ENCODE results near the gene B9D1.

B9D1 gene

DNA sequence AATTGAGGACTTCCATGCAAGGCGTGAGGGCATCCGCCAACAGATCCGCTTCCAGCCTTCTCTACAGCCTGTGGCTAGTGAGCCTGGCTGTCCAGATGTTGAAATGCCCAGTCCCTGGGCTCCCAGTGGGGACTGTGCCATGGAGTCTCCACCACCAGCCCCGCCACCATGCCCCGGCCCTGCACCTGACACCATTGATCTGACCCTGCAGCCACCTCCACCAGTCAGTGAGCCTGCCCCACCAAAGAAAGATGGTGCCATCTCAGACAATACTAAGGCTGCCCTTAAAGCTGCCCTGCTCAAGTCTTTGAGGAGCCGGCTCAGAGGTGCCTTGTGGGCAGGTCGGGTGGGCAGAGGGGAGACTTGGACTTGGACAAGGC is 18.8 kb upstream of the B9D1 start:
- no peaks in the 10 kb centered on the region for H3K36me3 ChIP-seq (replicated peaks; ENCODE audit: low read depth, low read length)
- no peak overlapping the region for H3K9ac ChIP-seq (ENCODE audit: low read length)
- H3K27ac ChIP-seq (ENCODE audit: low read length) = no peak overlapping the region
- TF ChIP-seq, protein P1, sequence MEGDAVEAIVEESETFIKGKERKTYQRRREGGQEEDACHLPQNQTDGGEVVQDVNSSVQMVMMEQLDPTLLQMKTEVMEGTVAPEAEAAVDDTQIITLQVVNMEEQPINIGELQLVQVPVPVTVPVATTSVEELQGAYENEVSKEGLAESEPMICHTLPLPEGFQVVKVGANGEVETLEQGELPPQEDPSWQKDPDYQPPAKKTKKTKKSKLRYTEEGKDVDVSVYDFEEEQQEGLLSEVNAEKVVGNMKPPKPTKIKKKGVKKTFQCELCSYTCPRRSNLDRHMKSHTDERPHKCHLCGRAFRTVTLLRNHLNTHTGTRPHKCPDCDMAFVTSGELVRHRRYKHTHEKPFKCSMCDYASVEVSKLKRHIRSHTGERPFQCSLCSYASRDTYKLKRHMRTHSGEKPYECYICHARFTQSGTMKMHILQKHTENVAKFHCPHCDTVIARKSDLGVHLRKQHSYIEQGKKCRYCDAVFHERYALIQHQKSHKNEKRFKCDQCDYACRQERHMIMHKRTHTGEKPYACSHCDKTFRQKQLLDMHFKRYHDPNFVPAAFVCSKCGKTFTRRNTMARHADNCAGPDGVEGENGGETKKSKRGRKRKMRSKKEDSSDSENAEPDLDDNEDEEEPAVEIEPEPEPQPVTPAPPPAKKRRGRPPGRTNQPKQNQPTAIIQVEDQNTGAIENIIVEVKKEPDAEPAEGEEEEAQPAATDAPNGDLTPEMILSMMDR (IDR thresholded peaks at IDR 0.05; ENCODE audit: low read depth, low read length) = no peak
- TF ChIP-seq EZH2phosphoT487 (IDR thresholded peaks at IDR 0.05; ENCODE audit: low read depth) = no peak
- H3K79me2 ChIP-seq (ENCODE audit: low read length) = no peaks in the 10 kb centered on the region
- H3K9me3 ChIP-seq (ENCODE audit: insufficient read depth, low read length) = no peaks in the 10 kb centered on the region
- H3K4me3 ChIP-seq (ENCODE audit: low read length) = no peak overlapping the region
- H3K27me3 ChIP-seq (ENCODE audit: low read depth, low read length) = no peaks in the 10 kb centered on the region
- H3K4me2 ChIP-seq (ENCODE audit: low read length) = no peak overlapping the region
- H4K20me1 ChIP-seq (ENCODE audit: insufficient read depth, low read length) = no peaks in the 10 kb centered on the region
- no peak overlapping the region for H2AFZ ChIP-seq (ENCODE audit: low read depth, low read length)
- no peaks in the 10 kb centered on the region for H3K4me1 ChIP-seq (ENCODE audit: low read length)

DNA sequence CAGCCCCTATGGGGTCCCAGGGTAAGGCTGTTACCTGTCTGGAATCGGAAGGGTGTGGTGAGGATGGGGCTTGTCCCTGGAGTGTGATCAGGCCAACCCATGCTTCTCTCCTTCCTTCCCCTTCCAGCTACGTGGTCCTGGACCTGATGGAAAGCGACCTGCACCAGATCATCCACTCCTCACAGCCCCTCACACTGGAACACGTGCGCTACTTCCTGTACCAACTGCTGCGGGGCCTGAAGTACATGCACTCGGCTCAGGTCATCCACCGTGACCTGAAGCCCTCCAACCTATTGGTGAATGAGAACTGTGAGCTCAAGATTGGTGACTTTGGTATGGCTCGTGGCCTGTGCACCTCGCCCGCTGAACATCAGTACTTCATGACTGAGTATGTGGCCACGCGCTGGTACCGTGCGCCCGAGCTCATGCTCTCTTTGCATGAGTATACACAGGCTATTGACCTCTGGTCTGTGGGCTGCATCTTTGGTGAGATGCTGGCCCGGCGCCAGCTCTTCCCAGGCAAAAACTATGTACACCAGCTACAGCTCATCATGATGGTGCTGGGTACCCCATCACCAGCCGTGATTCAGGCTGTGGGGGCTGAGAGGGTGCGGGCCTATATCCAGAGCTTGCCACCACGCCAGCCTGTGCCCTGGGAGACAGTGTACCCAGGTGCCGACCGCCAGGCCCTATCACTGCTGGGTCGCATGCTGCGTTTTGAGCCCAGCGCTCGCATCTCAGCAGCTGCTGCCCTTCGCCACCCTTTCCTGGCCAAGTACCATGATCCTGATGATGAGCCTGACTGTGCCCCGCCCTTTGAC is 18.2 kb upstream of the B9D1 start:
- TF ChIP-seq, protein P1 (IDR thresholded peaks at IDR 0.05; ENCODE audit: low read depth, low read length) = no peak
- TF ChIP-seq EZH2phosphoT487 (IDR thresholded peaks at IDR 0.05; ENCODE audit: low read depth) = no peak
- H3K36me3 ChIP-seq (replicated peaks; ENCODE audit: low read depth, low read length) = no peaks in the 10 kb centered on the region

DNA sequence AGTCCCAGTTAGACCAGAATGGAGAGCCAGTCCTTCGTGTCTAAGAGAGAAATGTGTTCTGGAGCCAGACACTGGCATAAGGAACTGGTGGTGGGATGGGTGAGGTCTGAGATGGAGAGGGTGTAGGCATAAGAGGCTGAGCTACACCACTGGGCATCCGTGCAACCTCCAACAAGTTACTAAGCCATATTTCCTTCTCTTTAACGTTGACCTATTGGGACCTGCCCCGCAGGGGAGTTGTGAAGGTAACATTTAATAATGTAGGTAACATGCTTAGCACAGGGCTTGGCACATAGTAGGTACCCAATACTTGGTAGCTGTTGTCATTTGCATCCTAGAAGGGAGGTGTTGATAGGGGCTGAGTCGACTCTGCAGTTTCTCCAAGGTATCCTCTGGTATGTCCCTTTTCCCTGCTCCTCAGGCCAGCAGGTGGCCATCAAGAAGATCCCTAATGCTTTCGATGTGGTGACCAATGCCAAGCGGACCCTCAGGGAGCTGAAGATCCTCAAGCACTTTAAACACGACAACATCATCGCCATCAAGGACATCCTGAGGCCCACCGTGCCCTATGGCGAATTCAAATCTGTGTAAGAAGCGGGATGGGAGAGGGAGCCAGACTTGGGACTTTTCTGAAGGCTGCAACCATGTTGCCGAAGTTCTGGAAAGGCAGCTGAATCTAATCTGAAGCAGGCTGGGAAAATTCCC is 17.0 kb upstream of the B9D1 start:
- TF ChIP-seq, protein P1 (IDR thresholded peaks at IDR 0.05; ENCODE audit: low read depth, low read length) = no peak
- TF ChIP-seq EZH2phosphoT487 (IDR thresholded peaks at IDR 0.05; ENCODE audit: low read depth) = no peak
- H3K36me3 ChIP-seq (replicated peaks; ENCODE audit: low read depth, low read length) = no peaks in the 10 kb centered on the region
- H3K79me2 ChIP-seq (ENCODE audit: low read length) = no peaks in the 10 kb centered on the region
- H3K27me3 ChIP-seq (ENCODE audit: low read depth, low read length) = no peaks in the 10 kb centered on the region
- no peak overlapping the region for H3K4me2 ChIP-seq (ENCODE audit: low read length)
- no peaks in the 10 kb centered on the region for H4K20me1 ChIP-seq (ENCODE audit: insufficient read depth, low read length)
- no peaks in the 10 kb centered on the region for H3K9me3 ChIP-seq (ENCODE audit: insufficient read depth, low read length)
- no peak overlapping the region for H2AFZ ChIP-seq (ENCODE audit: low read depth, low read length)
- H3K4me1 ChIP-seq (ENCODE audit: low read length) = no peaks in the 10 kb centered on the region
- H3K9ac ChIP-seq (ENCODE audit: low read length) = no peak overlapping the region
- no peak overlapping the region for H3K4me3 ChIP-seq (ENCODE audit: low read length)
- H3K27ac ChIP-seq (ENCODE audit: low read length) = no peak overlapping the region

More for the DNA sequence above, 18.2 kb upstream of the B9D1 start:
- Histone ChIP-seq H3K9ac (ENCODE audit: low read length) (no peak overlapping the region), H3K4me3 (ENCODE audit: low read length) (no peak overlapping the region), H2AFZ (ENCODE audit: low read depth, low read length) (no peak overlapping the region), H3K27me3 (ENCODE audit: low read depth, low read length) (no peaks in the 10 kb centered on the region), H3K27ac (ENCODE audit: low read length) (no peak overlapping the region), H4K20me1 (ENCODE audit: insufficient read depth, low read length) (no peaks in the 10 kb centered on the region), H3K79me2 (ENCODE audit: low read length) (no peaks in the 10 kb centered on the region), H3K9me3 (ENCODE audit: insufficient read depth, low read length) (no peaks in the 10 kb centered on the region), H3K4me1 (ENCODE audit: low read length) (no peaks in the 10 kb centered on the region), H3K4me2 (ENCODE audit: low read length) (no peak overlapping the region)

Data from OCI-LY3 (cell line).